HL-60 (cell line): Measurements from ENCODE around the gene ANKRD11.

Source experiments
- GABPA ChIP-seq: IDR thresholded peaks from 2 replicates; pipeline ENCODE4 v1.6.1; 2012; ENCODE audit warnings: low read depth
- POLR2AphosphoS5 ChIP-seq: IDR thresholded peaks from 2 replicates; pipeline ENCODE4 v1.6.1; 2012; ENCODE audit warnings: low read depth
- SPI1 ChIP-seq: IDR thresholded peaks from 2 replicates; pipeline ENCODE4 v1.6.1; 2012; ENCODE audit warnings: low read depth, mild to moderate bottlenecking, borderline replicate concordance
- TF ChIP-seq, protein P1 (sequence below): IDR thresholded peaks from one replicate; pipeline ENCODE4 v1.5.1; 2011; ENCODE audit warnings: low read length, control low read depth, inconsistent platforms; ENCODE audit not compliant: insufficient read depth

GRCh38 chr16:89364606-89365005 lies 125.8 kb downstream of the ANKRD11 start:
- TF ChIP-seq, protein P1, sequence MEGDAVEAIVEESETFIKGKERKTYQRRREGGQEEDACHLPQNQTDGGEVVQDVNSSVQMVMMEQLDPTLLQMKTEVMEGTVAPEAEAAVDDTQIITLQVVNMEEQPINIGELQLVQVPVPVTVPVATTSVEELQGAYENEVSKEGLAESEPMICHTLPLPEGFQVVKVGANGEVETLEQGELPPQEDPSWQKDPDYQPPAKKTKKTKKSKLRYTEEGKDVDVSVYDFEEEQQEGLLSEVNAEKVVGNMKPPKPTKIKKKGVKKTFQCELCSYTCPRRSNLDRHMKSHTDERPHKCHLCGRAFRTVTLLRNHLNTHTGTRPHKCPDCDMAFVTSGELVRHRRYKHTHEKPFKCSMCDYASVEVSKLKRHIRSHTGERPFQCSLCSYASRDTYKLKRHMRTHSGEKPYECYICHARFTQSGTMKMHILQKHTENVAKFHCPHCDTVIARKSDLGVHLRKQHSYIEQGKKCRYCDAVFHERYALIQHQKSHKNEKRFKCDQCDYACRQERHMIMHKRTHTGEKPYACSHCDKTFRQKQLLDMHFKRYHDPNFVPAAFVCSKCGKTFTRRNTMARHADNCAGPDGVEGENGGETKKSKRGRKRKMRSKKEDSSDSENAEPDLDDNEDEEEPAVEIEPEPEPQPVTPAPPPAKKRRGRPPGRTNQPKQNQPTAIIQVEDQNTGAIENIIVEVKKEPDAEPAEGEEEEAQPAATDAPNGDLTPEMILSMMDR: no peak
- TF ChIP-seq GABPA: no peak
- TF ChIP-seq POLR2AphosphoS5: no peak
- TF ChIP-seq SPI1: no peak
